ENCODE results near the gene ARL5C.

GRCh38 chr17:39158623-39159022 is 7.3 kb downstream of the ARL5C start:
- TF ChIP-seq CTCF (IDR thresholded peaks at IDR 0.05; ENCODE audit: low read depth, low read length, poor library complexity, severe bottlenecking): no peak
- no peak for TF ChIP-seq EZH2phosphoT487 (IDR thresholded peaks at IDR 0.05; ENCODE audit: borderline replicate concordance, low read length)

Data from DOHH2 (cell line).